ENCODE results near the gene CNOT3.
"Not testable (repeated sequence)": the region's sequence is repeated elsewhere in the genome, so short reads cannot be mapped to it uniquely, and the experiment has no call there.

CNOT3 gene

DNA sequence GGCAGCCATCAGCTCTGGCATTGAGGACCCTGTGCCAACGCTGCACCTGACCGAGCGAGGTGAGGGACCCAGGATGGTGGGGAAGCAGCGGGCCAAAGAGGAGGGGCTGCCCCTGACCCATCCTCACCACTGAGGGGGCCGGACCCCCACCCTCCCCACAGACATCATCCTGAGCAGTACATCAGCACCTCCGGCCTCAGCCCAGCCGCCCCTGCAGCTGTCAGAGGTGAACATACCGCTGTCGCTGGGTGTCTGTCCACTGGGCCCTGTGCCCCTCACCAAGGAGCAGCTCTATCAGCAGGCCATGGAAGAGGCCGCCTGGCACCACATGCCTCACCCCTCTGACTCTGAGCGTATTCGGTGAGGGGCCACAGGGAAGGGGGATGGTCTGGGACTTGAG is 14.7 kb downstream of the CNOT3 start:
- no peak for DNase-seq

DNA sequence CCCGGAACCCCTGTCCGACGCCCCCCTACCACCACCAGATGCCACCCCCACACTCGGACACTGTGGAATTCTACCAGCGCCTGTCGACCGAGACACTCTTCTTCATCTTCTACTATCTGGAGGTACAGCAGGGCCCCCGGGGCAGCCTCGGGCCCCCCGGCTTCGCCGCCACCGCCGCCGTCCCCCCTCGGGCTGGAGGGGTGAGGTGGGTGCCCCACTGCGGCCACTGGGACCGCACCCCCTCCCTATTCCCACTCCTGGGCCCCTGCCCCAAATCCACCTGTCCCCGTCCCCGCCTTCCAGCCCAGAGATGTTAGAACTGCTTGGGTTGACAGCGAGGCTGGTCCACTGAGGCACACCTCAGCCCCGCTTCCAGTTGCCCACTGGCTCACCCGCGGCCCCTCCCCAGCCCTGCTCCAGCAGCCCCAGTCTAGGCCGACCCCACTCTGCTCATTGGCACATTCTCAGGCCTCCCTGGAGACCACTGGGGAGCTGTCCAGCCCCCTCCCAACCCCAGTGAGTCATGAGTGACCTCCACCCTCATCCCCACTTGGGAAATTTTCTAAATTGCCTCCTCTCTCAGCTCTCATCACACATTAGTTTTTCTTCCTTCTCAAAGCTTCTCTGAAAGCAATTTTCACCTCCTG is 15.4 kb downstream of the CNOT3 start:
- DNase-seq, result no peak

DNA sequence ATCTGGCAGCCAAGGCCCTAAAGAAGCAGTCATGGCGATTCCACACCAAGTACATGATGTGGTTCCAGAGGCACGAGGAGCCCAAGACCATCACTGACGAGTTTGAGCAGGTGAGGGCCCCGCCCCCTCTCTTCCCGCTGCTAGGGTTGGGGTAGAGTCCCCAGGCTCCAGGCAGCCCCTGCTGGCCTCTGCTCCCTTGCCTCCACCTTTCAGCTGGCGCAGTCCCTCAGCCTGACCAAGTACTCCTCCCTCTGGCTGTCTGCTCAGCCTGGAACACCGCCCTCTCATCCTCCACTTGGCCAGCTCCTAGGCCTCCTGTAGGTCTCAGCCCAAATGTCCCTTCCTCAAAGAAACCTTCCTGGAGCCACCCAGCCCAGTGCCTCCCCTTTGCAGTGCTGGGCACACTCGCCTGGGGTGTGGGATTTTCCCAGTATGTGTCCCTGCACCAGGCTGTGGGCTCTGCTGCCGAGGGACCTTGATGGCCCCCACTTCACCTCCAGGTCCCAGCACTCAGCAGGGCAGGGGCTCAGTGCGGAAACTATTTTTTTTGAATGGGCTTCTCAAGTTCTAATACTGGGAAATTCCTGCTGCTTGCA is 16.3 kb downstream of the CNOT3 start:
- no peak for DNase-seq

DNA sequence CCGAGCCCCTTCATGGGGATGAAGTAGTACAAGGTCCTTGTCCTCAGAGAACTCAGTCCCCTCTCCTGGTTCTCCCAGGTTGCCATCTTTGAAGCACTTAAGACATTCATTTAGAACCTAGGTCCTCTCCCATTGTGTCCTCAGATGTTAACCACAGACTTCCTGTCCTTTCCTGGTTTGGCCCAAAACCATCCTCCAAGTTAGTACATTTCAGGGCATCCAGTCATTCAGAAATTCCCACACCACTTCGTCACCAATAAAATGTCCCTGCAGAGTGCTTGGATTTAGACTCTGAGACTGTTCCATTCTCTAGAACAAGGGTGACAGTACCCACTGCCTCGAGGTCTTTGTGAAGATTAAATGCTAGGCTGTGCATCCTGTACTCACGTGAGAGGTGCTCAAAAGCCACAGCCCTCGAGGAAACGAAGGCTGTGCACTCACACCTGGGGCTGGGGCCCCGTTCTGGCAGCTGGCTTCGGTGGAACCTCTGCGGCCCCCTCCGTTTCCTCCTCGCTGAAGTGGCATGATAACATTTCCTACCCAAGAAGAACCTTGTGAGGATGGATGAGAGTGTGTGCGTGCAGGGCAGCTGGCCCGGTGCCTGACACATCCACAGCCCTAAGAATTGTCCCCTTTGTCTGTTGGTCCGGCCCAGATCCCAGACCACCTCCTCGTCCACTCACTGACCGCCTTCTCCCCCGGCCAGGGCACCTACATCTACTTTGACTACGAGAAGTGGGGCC is 17.2 kb downstream of the CNOT3 start:
- DNase-seq, result no peak

DNA sequence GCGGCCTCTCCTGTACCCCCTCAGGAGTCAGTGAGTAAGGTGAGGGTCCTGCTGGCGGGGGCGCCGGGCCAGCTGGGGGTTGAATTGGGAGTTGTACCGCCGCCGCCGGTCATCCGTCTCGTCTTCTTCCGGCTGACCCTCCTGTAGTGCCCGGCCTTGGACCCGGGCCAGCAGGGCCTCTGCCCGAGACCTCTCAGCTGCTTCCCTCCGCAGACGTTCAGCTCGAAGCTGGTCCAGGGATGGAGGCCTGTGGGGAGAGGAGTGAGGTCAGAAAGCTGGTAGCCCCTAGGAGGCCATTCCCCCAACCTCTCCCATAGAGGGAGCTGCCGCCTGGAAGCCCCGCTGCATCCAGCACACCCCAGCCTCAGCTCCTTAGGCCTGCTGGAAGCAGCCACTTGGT is 18.1 kb downstream of the CNOT3 start:
- DNase-seq, result no peak

DNA sequence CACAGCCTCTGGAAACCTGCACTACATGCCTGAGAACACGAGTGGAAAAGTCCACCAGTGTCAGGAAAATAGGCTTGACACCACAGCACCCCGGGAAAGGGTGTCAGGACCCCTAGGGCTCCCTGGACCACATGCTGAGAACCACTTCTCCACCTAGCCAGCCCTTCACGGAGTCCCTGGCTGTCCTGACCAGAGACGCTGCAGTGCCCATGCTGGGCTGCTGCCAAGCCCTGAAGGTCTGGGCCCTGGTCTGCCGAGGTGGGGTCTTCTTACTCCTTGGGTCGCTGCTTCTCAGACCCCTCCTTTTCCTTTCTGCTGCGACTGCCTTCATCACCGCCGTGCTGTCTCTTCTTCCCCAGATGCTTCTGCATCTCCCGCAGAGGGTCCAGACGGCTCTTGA is 18.9 kb downstream of the CNOT3 start:
- no peak for DNase-seq

DNA sequence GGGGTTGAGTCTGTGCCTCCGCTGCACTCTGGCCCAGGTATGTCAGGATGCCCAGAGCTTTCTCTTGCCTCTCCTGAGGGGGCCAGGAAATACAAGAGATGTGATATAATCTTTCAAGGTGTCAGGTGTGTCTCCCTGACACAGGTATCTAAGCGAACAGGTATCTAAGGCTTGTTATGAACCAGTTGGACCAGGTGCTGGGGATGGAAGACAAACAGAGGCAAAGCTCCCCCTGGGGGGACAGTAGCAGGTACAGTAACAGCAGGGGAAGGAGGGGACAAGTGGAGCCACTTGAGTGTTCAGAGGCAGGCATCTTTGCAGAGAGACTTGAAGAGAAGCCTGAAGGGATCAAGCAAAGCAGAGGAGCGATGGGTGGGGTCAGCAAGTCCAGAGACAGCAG is 19.4 kb downstream of the CNOT3 start:
- no peak for DNase-seq

DNA sequence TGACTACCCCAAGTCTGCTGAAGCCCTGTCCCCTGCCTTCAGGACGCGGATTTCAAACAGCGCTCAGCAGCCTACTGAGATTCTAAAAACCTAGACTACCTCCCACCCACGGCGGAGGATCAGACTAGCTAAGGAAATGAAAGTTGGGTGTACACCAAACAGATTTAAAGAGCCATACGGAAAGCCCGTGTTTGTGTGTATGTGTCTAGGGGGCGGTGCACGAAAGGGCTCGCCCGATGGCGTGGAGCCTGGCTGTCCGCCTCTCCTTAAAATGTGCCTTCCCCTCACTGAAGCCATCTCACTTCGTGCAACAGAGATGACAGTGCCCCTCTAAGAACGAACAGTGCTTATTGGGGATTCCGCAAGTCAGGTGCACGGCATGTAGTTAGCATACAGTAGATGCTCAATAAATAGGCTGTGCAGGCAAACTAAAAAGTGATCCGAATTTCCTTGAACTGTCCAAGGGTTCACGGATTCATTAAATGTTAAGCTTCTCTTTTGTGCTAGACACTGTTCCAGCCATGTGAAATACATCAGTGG is 21.3 kb downstream of the CNOT3 start:
- peak; percentile 47 for DNase-seq

DNA sequence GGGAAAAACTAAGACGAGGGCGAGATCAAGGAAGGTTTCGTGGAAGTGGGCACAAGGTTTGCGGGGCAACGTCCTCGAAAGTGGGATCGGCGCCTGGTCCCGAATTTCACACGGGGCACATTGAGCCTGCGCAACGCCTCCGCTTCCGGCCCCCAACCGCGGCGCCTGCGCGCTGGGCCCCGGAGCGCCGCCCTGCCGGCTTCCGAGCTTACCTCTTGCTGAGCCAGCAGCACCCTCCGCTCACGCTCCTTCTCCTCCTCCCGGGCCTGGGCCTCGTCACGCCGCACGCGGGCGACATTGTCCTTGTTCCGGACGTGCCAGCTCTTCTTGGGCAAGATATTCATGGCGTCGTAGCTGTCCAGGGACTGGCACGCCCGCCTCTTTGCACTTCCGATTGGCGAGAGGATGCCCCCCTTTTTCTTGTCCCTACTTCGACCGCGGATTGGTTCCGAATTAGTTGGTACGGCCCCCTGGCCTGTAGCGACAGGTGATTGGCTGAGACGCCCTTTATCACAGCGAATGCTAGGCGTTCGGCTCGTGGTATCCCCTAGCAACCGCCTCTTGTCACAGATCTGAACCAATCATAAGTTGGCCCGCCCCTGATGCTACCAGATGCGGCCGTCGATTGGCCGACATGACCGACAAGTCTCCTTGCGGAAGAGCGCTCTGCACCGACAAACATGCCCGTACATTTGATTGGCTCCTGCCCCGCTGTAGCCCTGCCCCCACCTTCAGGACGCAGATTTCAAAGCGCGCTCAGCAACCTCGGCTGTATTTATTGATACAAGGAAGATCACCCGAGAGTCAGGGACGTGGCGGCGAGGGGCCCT is 22.0 kb downstream of the CNOT3 start, which contains the start of gene LENG1:
LENG1 (minus strand) TSS at position 370 of the 830 bp plus-strand sequence; CDS start at position 344, 26 bp downstream.
- peak; percentile 100 for DNase-seq

DNA sequence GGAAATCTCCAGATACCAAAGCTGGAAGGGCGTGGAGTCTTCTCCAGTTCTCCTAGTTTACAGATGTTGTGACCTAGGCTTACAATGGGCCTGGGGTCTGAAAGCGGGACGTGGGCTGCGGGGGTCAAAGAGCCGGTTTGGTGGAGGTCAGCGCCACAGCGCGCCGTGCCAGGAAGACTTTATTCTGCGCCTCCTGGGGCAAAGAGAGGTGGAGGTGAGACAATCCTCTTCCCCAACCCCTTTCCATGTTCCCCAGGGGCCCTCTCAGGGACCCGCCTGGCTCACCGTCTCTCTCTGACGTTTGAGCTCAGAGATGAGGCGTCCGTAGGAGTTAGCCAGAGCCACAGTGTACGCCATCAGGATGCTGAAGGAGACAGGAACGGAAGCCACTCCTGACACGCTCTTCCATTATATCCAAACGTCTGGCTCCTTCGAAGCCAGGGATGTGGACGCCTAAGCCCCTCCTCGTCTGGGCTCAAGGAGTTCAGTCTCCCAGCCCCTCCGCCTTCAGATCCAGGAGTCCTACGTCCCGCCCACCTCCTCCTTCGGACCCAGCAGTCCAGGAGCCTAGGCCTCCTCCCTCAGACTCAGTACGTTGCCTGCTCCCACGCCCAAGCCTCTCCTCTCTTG is 22.7 kb downstream of the CNOT3 start:
- no peak for DNase-seq

DNA sequence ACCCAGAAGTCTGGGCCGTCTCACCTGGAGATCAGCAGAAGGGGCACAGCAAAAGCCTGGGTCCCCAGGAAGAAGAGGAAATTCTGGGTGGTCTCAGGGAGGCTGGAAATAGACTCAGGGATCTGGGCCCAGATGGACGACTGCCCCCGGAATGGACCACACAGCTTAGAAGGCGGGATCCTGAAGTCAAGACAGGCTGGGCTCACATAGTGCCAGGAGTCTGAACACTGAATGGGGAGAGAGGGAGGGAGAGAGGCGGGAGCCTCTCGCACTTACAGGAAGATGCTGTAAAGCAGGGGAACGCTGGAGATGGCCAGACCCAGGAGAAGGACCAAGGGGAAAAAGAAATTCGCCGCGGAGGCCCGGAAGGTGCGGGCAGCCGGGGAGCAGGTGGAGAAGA is 23.3 kb downstream of the CNOT3 start:
- no peak for DNase-seq

DNA sequence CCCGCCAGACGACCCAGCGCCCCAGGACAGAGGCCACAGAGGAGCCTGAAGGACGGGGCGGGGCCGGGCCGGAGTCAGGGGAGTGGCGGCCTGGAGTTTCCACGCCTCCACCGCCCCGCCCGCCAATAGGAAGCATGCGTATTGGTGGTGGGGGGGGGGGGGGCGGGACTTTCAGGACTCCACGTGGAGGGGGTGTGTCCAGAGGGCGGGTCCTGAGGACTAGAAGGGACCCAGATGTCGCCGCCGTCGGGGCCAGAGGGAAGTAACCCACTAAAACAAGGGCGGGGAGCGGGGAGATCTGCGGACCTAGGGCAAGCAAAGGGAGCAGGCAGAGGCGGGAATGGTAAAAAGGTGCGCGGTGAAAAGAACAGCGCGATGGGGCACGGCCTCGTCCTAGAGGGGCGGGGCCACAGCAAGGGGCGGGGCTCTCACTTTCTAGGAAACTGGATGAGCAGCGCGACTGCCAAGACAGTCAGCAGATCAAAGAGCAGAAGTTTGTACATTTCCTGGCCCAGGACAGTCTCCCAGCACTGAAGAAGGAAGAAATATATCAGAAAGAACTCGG is 24.8 kb downstream of the CNOT3 start:
- peak; percentile 83 for DNase-seq

DNA sequence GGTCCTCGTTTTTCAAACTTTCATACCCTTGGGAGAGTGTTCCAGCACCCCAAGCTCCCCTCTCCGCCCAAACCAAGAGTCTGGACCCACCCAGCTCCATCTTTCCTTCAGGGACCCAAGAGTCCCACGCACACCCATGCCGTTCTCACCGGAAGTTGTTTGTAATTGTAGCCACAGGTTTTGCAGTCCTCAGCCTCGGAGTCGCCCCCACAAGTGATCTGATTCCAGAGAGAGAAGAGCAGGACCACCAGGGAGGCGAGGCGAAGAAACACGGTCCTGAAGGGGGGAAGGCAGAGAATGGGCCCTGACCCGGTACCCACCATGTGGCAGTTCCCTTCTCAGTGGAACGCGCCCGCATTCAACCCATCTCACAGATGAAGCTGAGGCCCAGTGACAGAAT is 25.3 kb downstream of the CNOT3 start:
- DNase-seq, result no peak

DNA sequence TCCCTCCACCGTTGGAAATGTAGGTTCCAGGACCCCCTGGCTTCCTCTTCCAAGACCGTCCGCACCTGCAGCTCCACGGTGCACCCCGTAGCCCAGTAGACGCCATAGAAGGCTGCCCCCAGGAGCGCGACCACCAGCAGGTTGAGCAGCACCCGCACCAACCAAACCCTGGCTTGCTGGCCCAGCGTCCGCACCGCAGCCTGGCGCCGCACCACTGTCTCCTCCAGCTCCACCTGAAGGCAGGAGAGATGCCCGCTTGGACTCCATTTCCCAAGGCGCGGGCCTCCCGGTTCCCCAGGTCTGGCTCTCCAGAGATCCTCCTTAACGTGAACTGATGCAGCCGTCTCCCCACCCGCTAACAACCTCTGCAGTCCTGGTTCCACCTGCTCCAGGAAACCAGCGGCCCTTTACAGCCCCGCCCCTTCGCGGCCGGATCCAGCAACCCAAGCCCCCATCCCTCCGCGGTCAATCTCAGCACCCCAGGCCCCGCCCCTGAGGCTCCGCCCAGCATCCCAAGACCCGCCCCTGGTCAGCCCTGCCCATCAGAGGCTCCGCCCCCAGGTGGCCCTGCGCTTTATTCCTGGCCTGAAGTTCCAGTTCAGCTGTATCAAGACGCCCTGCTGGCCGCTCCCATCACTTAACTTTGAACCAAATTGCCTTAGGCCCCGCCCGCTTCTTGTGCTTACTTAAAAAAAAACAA is 27.0 kb downstream of the CNOT3 start:
- DNase-seq, result peak; percentile 64

DNA sequence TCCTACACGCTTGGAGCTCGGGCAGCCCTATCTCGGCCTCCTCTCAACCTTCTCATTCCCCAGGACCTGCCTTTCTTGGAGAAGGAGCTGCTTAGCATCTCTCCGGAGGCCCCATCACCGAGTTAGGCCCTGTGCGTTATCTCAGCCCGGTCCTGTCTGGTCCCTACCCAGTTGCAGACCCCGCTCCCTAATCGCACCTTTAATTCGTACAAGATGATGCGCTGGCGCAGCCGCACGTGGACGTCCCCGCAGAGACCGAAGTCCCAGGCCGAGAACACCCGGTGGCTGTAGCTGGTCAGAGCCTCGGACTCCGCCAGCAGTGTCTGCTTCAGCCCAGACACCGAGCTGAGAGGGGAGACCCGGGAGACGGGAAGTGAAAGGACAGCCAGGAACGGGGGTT is 27.7 kb downstream of the CNOT3 start:
- DNase-seq, result no peak

DNA sequence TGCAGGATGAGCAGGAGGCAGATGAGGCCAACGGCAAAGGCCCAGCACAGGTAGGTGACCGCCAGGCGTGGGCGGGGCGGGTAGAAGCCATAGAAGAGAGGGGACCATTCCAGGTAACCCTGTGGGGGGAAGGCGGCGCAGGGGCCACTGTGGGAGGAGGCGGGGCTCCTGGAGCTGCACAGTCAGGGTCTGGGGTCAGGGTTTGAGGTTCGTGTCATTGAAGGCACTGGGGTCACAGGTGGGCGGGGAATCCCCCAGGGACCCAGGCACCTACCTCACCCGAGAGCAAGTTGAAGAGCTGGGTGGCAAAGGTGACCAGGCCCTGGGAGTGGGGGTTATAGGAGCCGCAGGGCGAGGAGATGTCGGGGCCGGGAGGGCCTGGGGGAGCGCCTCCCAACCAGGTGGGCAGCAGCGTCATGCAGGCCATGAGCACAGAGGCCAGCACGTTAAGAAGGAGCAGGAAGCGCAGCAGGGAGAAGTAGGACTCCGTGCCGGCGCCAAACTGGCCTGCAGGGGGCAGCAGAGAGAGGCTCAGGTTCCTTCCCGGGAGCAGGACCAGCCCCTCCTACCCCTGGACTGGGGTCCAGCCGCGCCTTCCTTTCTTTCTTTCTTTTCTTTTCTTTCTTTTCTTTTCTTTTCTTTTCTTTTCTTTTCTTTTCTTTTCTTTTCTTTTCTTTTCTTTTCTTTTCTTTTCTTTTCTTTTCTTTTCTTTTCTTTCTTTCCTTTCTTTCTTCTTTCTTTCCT is 30.8 kb downstream of the CNOT3 start:
- DNase-seq, result peak; percentile 95

DNA sequence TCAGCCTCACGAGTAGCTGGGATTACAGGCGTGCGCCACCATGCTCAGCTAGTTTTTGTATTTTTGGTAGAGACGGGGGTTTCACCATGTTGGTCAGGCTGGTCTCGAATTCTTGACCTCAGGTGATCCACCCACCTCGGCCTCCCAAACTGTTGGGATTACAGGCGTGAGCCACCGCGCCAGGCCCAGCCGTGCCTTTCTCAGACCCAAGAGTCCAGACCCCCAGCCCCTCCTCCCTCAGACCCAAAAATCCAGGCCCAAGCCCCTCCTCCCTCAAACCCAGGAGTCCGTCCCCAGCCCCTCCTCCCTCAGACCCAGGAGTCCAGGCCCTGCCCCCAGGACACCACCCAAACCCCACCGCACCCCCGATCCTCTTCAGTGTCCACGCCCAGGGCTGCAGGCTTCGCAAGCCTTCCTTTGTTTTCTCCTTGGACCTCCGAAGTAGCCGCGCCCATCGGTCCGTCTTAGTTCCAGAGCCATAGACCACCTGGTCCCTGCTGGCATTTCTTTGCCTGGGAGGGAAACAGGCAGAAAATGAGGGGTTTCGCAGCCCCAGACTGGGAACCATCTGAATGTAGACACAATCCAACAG is 31.7 kb downstream of the CNOT3 start:
- DNase-seq, result no peak

DNA sequence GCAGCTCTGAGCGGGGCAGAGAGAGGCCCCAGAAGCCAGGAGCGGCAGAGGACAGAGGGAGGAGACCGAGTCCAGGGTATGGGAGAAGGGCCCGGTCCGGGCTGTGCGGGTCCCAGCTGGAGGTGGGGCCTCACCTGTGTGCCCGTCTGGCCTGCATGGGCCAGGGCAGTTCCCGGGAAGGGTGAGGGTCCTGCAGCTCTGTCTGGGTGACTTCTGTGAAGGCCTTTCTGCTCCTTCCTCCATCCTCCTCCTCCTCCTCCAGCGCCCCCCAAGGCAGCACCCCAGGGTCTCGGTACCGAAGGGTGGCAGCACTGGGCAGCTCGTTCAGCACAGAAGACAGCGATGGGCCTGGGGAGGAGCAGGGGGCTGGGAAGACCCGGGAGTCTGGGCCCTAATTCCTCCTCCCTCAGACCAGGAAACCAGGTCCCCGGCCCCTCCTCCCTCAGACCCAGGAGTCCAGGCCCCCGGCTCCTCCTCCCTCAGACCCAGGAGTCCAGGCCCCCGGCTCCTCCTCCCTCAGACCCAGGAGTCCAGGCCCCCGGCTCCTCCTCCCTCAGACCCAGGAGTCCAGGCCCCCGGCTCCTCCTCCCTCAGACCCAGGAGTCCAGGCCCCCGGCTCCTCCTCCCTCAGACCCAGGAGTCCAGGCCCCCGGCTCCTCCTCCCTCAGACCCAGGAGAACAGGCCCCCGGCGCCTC is 34.3 kb downstream of the CNOT3 start:
- DNase-seq, result not testable (repeated sequence)

DNA sequence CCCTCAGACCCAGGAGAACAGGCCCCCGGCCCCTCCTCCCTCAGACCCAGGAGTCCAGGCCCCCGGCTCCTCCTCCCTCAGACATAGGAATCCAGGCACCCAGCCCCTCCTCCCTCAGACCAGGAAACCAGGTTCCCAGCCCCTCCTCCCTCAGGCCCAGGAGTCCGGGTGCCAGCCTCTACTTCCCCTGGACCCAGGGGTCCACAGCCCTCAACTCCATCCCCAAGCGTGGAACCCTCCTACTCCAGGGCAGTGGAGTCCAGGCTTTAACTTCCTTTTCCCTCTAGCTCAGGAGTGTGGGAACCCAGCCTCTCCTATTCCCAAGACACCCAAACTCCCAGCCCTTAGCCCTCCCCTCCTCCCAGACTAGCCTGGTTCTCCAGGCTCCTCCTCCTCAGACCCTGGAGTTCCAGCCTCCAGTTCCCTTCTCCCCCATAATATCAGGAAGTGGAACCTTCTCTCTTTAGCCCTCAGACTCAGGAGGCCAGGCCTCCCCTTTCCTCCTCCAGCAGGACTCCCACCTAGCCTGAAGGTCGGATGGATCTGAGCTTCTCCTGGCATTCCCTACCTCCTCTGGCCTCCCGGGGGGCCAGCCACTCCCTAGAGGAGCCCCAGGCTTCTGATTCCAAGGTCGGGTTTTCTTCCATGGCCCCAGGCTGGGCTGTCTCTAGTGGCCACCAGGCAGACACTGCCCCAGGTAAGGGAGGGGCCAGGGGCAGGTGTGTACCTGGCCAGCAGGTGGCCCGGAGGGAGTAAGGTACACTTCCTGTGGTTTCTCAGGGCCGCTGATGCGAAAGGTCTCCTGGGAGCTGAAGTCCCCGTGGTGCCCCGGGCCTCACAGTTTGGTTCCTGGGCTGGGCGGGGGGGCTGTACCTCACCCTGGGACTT is 35.2 kb downstream of the CNOT3 start, which contains the start of gene TMC4:
TMC4 (minus strand) TSS at position 690 of the 888 bp plus-strand sequence; CDS start at position 647, 43 bp downstream.
- DNase-seq, result no peak

Measured in stimulated activated CD4-positive, alpha-beta T cell treated with anti-CD3 and anti-CD28 coated beads, Interleukin-4, amount 100 ng/mL, for 24 hours (primary cell).